Testis (tissue), 3 donors: ENCODE data around the gene RAB7A. TPM values are rescaled to one million over a fixed set of nuclear protein-coding genes. Genes with fewer than 3 reads are reported as not detected.

Experiments used
- DNase-seq: peaks from one replicate; pipeline ENCODE4 v3.0.0-alpha.2; 2019
- H3K27ac ChIP-seq, 2 donors: fragments of 200-600 bp; sonication (generic); one replicate each; pipeline ENCODE4 v1.5.1; 2019
- H3K27me3 ChIP-seq: fragments of 200-600 bp; sonication (generic); one replicate; pipeline ENCODE4 v1.5.1; 2019
- H3K36me3 ChIP-seq: fragments of 200-600 bp; sonication (generic); one replicate; pipeline ENCODE4 v1.5.1; 2017; ENCODE audit warnings: low read depth; ENCODE audit errors: missing control alignments
- H3K4me1 ChIP-seq: fragments of 200-600 bp; sonication (generic); one replicate; pipeline ENCODE4 v1.5.1; 2019
- H3K4me3 ChIP-seq, 2 donors: fragments of 200-600 bp; sonication (generic); one replicate each; pipeline ENCODE4 v1.5.1; 2017 to 2019
- H3K9me3 ChIP-seq: fragments of 200-600 bp; sonication (generic); one replicate; pipeline ENCODE4 v1.5.1; 2017
- POLR2A ChIP-seq: fragments of 450-650 bp; IDR thresholded peaks from one replicate; pipeline ENCODE4 v1.6.1; 2017; ENCODE audit warnings: antibody characterized with exemption, mild to moderate bottlenecking, moderate library complexity
- WGBS, 2 donors: methylation state at CpG; one replicate each; pipeline ENCODE4 v1.1.5; 2018; 5-methylcytosine and 5-hydroxymethylcytosine counted together
- intact Hi-C: fragments of 100-400 bp; cut with DNase I; formaldehyde crosslinking; loops from one replicate; pipeline ENCODE4 v1.15.1; 2023; ENCODE audit warnings: low total_unique reads
- polyA plus RNA-seq: library from polyadenylated mRNA; stranded (reverse); fragments of 350-450 nt; fragmentation: Illumina TruSeq; extraction: RNeasy Lipid Tissue Mini Kit (QIAGEN cat#74804); gene quantifications from one replicate; pipeline ENCODE4 v1.2.3, GENCODE V29; 2014; ENCODE audit warnings: low read depth, low replicate concordance; ENCODE audit not compliant: insufficient read depth
- total RNA-seq, 2 donors: library from RNA; depleted of rRNA; stranded (reverse); fragments of >200 nt; gene quantifications; one replicate each; pipeline ENCODE4 v1.2.3, GENCODE V29; 2016
- TF ChIP-seq, protein P1 (sequence below), 3 experiments: fragments of 450-650 bp in 2 of 3; fragments of 200-600 bp in 1 of 3; sonication (generic) in 1 of 3; IDR thresholded peaks; one replicate each; pipeline ENCODE4 v1.5.1; 2016 to 2019; ENCODE audit warnings: antibody characterized with exemption in 3 of 3, mild to moderate bottlenecking in 2 of 3, moderate library complexity in 1 of 3

The RAB7A gene
- total and polyA plus RNA-seq, 3 donors from 2014 or later: 148 to 152 (median 150) TPM

DNA sequence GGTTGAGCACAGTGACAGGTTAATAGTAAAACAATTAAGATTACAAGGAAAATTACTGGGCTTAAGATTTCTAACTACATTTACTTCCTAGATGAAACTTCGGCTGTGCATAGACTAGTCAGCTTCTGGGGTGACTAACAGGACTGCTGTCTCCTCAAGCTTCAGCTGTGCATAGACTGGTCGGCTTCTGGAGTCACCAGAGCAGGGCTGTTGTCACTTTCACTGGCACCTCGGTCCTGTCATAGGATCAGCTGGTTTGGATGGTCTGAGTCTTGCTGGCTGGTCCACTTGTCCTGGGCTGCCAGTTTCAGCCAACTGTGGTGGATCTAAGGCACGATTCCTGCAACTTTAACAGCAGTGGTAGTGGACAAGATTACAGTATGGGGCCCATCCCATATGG lies 129.6 kb downstream of the RAB7A start:
- TF ChIP-seq POLR2A: no peak
- TF ChIP-seq, protein P1, sequence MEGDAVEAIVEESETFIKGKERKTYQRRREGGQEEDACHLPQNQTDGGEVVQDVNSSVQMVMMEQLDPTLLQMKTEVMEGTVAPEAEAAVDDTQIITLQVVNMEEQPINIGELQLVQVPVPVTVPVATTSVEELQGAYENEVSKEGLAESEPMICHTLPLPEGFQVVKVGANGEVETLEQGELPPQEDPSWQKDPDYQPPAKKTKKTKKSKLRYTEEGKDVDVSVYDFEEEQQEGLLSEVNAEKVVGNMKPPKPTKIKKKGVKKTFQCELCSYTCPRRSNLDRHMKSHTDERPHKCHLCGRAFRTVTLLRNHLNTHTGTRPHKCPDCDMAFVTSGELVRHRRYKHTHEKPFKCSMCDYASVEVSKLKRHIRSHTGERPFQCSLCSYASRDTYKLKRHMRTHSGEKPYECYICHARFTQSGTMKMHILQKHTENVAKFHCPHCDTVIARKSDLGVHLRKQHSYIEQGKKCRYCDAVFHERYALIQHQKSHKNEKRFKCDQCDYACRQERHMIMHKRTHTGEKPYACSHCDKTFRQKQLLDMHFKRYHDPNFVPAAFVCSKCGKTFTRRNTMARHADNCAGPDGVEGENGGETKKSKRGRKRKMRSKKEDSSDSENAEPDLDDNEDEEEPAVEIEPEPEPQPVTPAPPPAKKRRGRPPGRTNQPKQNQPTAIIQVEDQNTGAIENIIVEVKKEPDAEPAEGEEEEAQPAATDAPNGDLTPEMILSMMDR (IDR thresholded peaks at IDR 0.05): no peak
- Histone ChIP-seq H3K27me3 (no peaks in the 10 kb centered on the region), H3K4me3 (no peak overlapping the region), H3K4me1 (no peaks in the 10 kb centered on the region), H3K36me3 (no peaks in the 10 kb centered on the region), H3K27ac (peak overlapping the region in 1 of 2 donors; percentile 8), H3K9me3 (no peaks in the 10 kb centered on the region)
- no peak for DNase-seq
- intact Hi-C loops: no loop called here
- 70 to 76% methylated on average over 4 of the region's 4 CpGs for WGBS, 2 donors

DNA sequence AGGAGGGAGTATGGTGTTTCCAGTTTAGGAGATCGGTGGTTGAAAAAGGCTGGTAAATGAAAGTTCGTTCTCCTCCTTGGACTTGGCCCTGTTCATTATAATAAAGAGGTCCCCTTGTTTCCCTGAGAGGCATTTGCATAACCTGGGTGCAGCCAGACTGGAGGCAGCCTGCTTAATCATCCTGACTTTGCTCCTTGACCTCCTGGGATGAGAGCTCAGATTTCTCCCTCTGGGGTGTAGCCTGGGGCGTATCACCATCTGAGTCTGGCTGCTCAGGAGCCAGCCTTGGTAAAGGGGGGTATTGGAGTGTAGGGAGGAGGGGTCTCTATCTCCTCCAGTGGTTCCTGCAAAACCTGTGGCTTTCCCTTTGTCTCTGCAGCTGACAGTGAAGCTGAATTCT lies 132.2 kb downstream of the RAB7A start:
- WGBS, 2 donors: 88 to 96% methylated on average over 3 of the region's 3 CpGs

DNA sequence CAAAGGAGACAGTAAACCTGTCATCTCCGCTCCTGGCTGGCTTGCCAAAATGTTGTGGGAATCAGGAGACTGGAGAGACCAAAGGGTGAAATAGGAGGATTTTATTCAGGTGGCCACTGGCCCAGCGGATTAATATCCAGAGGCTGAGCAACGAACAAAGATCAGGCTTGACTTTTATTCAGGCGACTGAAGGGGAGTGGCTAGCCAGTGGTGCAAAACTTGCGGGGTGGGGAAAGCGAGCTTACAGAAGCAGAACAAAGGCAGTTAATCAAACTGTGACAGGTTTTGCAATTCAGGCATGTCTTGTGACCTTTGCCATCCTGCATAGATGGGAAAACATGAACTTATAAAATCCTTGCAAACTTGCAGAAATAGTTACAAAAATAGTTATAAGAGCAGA lies 133.6 kb downstream of the RAB7A start:
- H3K27me3 ChIP-seq: no peaks in the 10 kb centered on the region
- peak overlapping the region; percentile 9 to 18 for H3K27ac ChIP-seq
- H3K9me3 ChIP-seq: no peaks in the 10 kb centered on the region
- WGBS, 2 donors: 68 to 74% methylated on average over 6 of the region's 6 CpGs
- peaks cover 7% of the 10 kb centered on the region for H3K4me1 ChIP-seq
- intact Hi-C loops: no loop called here
- H3K4me3 ChIP-seq: no peak overlapping the region
- H3K36me3 ChIP-seq: no peaks in the 10 kb centered on the region
- no peak for TF ChIP-seq POLR2A
- TF ChIP-seq, protein P1 (IDR thresholded peaks at IDR 0.05): no peak
- no peak for DNase-seq

More for the DNA sequence above, 132.2 kb downstream of the RAB7A start:
- no peaks in the 10 kb centered on the region for H3K9me3 ChIP-seq
- no peaks in the 10 kb centered on the region for H3K36me3 ChIP-seq
- no peak for TF ChIP-seq POLR2A
- TF ChIP-seq, protein P1 (IDR thresholded peaks at IDR 0.05): no peak
- peak overlapping the region in 1 of 2 donors; percentile 8 for H3K27ac ChIP-seq
- no peak for DNase-seq
- H3K4me3 ChIP-seq: no peak overlapping the region
- no peaks in the 10 kb centered on the region for H3K4me1 ChIP-seq
- intact Hi-C loops: no loop called here
- no peaks in the 10 kb centered on the region for H3K27me3 ChIP-seq

DNA sequence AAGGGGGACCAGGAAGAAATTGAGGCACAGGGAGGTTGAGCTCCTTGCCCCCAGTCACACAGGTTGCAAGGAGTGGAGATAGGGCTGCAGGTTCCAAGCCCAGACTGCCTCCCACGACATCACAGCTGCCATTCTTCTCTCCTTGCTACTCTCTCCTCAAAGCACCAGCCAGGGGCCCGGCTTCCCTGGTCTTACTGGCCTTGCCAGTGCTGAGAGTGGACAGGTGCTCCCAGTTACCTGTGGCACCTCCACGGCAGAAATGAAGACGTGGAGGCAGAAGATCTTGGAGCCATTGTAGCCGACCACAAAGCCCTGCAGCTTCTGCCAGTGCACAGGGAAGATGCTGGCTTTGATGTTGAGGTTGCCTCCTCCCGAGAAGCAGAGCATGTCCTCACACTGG lies 135.5 kb downstream of the RAB7A start:
- H3K9me3 ChIP-seq: no peaks in the 10 kb centered on the region
- no peak overlapping the region for H3K27ac ChIP-seq
- no peaks in the 10 kb centered on the region for H3K36me3 ChIP-seq
- intact Hi-C loops: no loop called here
- 85 to 92% methylated on average over 5 to 6 of the region's 6 CpGs for WGBS, 2 donors
- H3K4me3 ChIP-seq: no peak overlapping the region
- H3K27me3 ChIP-seq: no peaks in the 10 kb centered on the region
- H3K4me1 ChIP-seq: peaks cover 18% of the 10 kb centered on the region
- DNase-seq: no peak
- TF ChIP-seq POLR2A: no peak
- TF ChIP-seq, protein P1 (IDR thresholded peaks at IDR 0.05): no peak

DNA sequence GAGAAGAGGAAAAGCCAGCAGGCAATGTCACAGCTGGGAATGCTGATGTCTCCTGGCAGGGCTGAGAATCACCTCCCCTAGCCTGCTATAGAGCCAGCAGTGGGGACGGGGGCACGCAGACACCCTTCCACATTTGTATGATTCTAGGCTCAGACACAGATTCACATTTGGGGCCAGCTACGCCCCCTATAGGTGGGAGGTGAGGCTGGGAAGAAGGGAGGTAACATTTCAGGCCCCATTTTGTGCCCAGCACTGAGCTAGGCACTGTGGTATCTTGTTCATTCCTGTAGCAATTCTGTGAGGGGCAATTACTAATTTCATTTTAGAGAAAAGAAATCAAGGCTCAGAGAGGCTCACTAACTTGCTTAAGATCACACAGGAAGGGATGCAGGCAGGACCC lies 137.6 kb downstream of the RAB7A start:
- TF ChIP-seq, protein P1 (IDR thresholded peaks at IDR 0.05): no peak
- TF ChIP-seq POLR2A: no peak
- peak; percentile 30 for DNase-seq
- no peaks in the 10 kb centered on the region for H3K9me3 ChIP-seq
- intact Hi-C loops: no loop called here
- no peaks in the 10 kb centered on the region for H3K36me3 ChIP-seq
- H3K27me3 ChIP-seq: no peaks in the 10 kb centered on the region
- H3K4me3 ChIP-seq: no peak overlapping the region
- peak overlapping the region in 1 of 2 donors; percentile 44 for H3K27ac ChIP-seq
- H3K4me1 ChIP-seq: peaks cover 18% of the 10 kb centered on the region
- WGBS, 2 donors: 58 to 69% methylated on average over 3 of the region's 3 CpGs
